Measurements from ENCODE around the gene HARS1.
A peak's percentile ranks its signal among the peaks of the same experiment; 100 is the strongest.
"Not testable (repeated sequence)": the region's sequence is repeated elsewhere in the genome, so short reads cannot be mapped to it uniquely, and the experiment has no call there.

The HARS1 gene

DNA sequence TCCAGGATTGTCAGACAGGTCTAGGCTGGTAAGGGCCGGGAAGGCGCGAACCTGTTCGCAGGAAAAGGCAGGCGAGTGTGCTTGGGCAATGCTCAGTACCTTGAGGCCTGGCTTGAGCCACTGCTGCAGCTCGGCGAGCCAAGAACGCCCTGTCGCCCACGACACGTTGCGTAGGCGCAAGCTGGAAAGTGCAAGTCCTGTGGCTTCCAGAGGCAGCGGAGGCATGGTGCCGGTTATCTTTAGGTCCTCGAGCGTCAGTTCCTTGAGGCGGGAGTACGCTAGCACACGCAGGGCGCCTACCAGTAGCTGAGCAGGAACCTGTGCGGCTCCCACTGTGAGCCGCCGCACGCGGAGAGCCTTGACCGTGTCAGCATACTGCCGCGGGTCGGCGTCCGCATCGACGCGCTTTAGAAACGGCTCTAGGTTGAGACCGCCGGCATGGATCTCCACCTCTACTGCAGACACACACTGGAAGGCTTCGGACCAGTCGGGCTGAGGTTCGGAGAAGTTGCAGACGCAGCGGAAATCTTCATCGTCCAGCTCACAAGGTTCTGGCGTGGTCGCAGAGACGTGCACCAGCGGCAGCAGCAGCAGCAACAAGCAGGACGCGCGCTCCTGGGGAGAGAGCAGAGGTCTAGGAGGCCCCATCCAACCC is 58.7 kb downstream of the HARS1 start:
- peak in 1 of 2 experiments; percentile 22 for DNase-seq

DNA sequence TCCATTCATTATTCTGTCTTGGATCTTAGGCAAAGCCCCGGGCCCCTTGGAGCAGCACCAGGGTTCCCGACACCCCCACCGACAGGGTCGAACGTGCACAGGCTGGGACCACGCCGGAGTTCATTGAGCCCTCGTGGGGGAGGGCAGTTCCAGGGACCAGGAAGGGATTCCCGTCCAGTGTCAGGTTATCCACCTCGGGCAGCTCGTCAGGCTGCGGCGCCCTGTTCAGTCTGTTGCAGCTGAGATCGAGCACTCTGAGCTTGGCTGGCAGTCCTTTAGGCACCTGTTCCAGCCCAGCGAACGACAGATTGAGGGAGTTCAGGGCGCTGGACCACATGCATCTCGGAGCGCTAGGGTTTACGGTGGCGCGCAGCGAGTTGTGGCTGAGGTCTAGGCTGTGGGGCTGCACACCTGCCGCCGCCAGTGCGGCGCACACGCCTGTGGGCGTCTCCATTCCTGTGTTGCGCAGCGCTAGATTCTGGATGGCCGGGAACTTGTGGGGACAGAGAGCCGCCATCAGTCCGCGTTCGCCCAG is 59.3 kb downstream of the HARS1 start:
- DNase-seq, result peak; percentile 21 to 29

DNA sequence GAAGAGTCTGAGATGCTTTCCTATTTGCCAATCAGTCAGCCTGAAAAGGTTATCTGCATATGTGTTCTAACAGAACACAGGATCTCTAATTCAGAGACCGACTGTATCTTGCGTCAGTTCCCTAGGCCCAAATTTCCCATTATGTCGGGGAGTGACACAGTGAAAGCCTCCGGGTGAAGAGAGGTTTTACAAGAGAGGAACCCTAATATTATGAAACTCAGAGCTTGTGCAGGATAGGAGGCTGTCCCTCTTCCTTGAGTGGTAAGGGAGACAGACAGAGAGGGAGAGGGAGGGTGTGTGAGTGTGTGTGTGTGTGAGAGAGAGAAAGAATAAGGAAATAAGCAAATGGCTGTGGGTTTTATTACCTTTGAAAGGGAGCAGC is 60.1 kb downstream of the HARS1 start:
- no peak for DNase-seq

DNA sequence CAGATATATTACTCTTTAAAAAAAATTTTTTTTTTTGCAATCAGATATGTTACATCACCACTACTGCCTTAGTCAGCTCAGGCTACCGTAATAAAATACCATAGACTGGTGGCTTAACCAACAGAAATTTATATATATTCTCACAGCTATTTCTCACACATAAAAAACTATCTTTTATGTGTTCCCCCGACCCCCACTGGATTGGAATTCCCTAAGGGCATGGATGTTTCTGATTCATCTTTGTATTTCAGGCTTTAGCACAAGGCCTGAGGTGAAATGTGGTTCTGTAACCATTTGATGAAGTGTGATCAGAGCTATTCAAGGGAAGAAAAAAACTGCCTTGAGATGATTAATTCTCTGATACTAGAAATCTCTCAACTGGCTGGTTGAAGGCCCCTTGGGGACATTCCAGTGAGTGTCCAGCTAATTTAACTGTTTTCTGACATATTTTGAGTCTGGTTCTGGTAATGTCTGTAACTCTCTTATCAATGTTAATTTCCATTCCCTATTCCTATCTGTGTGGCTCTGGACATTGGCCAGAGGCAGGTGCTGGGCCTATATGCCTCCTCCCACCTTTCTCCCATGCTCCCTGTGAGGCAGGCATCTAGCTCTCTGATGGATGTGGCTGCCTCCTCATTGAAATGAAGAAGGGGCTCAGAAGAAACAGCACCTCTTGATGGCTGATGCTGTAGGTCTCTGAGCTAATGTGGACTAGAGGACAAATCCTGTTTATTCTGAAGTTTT is 60.7 kb downstream of the HARS1 start:
- DNase-seq, result no peak

DNA sequence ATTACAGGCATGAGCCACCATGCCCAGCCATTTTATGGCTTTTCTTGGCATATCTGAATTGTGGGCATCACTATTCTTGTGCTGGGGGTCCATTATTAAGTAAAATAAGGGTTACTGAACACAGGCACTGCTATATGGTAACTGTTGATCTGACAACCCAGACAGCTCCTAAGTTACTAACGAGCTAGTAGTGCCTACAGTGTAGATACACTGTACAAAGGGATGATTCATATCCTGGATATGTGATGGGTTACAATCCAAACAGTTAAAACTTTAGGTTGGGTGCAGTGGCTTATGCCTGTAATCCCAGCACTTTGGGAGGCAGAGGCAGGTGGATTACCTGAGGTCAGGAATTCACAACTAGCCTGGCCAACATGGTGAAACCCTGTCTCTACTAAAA is 62.5 kb downstream of the HARS1 start:
- no peak for DNase-seq

DNA sequence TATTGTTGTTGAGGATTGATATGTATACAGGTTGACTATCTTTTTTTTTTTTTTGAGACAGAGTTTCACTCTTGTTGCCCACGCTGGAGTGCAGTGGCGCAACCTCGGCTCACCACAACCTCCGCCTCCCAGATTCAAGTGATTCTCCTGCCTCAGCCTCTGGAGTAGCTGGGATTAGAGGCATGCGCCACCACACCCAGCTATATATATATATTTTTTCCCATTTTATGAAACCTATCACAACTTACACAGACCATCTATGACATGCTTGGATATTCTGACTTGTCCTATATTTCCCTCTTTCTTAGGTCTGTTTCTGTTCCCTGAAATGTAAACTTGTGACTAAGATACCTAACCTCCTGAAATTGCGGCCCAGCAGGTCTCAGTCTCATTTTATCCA is 63.2 kb downstream of the HARS1 start:
- DNase-seq, result no peak

DNA sequence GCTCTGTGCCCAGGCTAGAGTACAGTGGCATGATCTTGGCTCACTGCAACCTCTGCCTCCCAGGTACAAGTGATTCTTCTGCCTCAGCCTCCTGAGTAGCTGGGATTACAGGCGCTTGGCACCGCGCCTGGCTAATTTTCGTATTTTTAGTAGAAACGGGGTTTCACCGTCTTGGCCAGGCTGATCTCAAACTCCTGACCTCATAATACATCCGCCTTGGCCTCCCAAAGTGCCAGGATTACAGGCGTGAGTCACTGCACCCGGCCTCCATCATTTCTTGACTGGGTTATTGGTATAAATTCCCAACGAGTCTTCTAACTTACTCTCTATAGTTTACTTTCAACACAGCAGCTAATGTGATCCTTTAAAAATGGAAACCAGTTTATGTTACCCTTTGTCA is 66.3 kb downstream of the HARS1 start:
- DNase-seq, result not testable (repeated sequence)

Measured in NCI-H1930 (cell line).